ENCODE results near the gene MEX3C.

MEX3C gene

GRCh38 chr18:51153659-51154371, 43.7 kb downstream of the MEX3C start:
- peak; percentile 67 for DNase-seq

- peak; percentile 72 for DNase-seq
Measured at GRCh38 chr18:51151568-51152511, 45.6 kb downstream of the MEX3C start.

- no peak for DNase-seq
Measured at GRCh38 chr18:51151185-51151567, 46.3 kb downstream of the MEX3C start.

GRCh38 chr18:51150113-51150700, 47.3 kb downstream of the MEX3C start:
- no peak for DNase-seq

- no peak for DNase-seq
Measured at GRCh38 chr18:51149670-51150069, 47.8 kb downstream of the MEX3C start.

- no peak for DNase-seq
Measured at GRCh38 chr18:51146909-51147308, 50.6 kb downstream of the MEX3C start.

- DNase-seq: no peak
Measured at GRCh38 chr18:51138936-51139335, 58.5 kb downstream of the MEX3C start.

- DNase-seq: no peak
Measured at GRCh38 chr18:51137891-51138290, 59.6 kb downstream of the MEX3C start.

- no peak for DNase-seq
Measured at GRCh38 chr18:51137026-51137729, 60.3 kb downstream of the MEX3C start.

GRCh38 chr18:51135795-51136194, 61.7 kb downstream of the MEX3C start:
- peak; percentile 17 for DNase-seq

- no peak for DNase-seq
Measured at GRCh38 chr18:51135364-51135763, 62.1 kb downstream of the MEX3C start.

GRCh38 chr18:51134721-51135120, 62.8 kb downstream of the MEX3C start:
- no peak for DNase-seq

- DNase-seq: no peak
Measured at GRCh38 chr18:51133580-51134160, 63.8 kb downstream of the MEX3C start.

- no peak for DNase-seq
Measured at GRCh38 chr18:51132256-51132935, 65.1 kb downstream of the MEX3C start.

- DNase-seq: no peak
Measured at GRCh38 chr18:51128533-51128932, 68.9 kb downstream of the MEX3C start.

- no peak for DNase-seq
Measured at GRCh38 chr18:51127664-51128063, 69.8 kb downstream of the MEX3C start.

- DNase-seq: no peak
Measured at GRCh38 chr18:51125976-51126375, 71.5 kb downstream of the MEX3C start.

Data from CD4-positive, alpha-beta T cell treated with Interleukin-10 for 1 hour (primary cell).